IMR-90 (cell line): Measurements from ENCODE around the gene APMAP. TPM values are rescaled to one million over a fixed set of nuclear protein-coding genes. Genes with fewer than 3 reads are reported as not detected.

Experiments
- ATAC-seq: fragments of 200-7000 bp; cut with Tn5 transposase; 2 replicates; pipeline ENCODE4 v1.9.1; 2020; ENCODE audit warnings: low read depth, mild to moderate bottlenecking, moderate library complexity
- BruUV-seq: library from RNA; stranded (reverse); fragments of 400-500 nt; replicated peaks from 2 replicates; lab custom pipeline; 2021; lab: Mats Ljungman, UMichigan
- CTCF ChIA-PET: fragments of 300-600 bp; formaldehyde crosslinking; extraction: SDS; loops from one replicate; lab custom pipeline; 2021; ENCODE audit warnings: antibody characterized with exemption; lab: Yijun Ruan, JAX
- POLR2A ChIA-PET: fragments of 300-600 bp; sonication (Branson Sonifier 250); formaldehyde crosslinking; loops from one replicate; lab custom pipeline; 2022; ENCODE audit warnings: antibody characterized with exemption; ENCODE audit not compliant: unreplicated experiment; lab: Charles Lee
- DNase-seq: peaks from one replicate; pipeline ENCODE4 v3.0.0; 2013
- H2AFZ ChIP-seq: replicated peaks from 2 replicates; pipeline ENCODE3; 2013; ENCODE audit warnings: low read length, mild to moderate bottlenecking; ENCODE audit not compliant: poor library complexity
- H2AK5ac ChIP-seq: 2 replicates; pipeline ENCODE4 v1.6.1; 2013; ENCODE audit warnings: low read depth, low read length, inconsistent platforms
- H2AK9ac ChIP-seq: replicated peaks from 2 replicates; pipeline ENCODE3; 2013; ENCODE audit warnings: mild to moderate bottlenecking, low read depth, low read length, moderate library complexity; ENCODE audit not compliant: poor library complexity
- H2BK120ac ChIP-seq: 2 replicates; pipeline ENCODE4 v1.6.1; 2013; ENCODE audit warnings: low read depth, low read length, inconsistent platforms
- H2BK15ac ChIP-seq: 3 replicates; pipeline ENCODE4 v1.6.1; 2013; ENCODE audit warnings: low read depth, low read length, inconsistent platforms
- H2BK20ac ChIP-seq: 2 replicates; pipeline ENCODE4 v1.6.1; 2013; ENCODE audit warnings: low read depth, mild to moderate bottlenecking, inconsistent platforms, low read length, moderate library complexity
- H2BK5ac ChIP-seq: 2 replicates; pipeline ENCODE4 v1.6.1; 2013; ENCODE audit warnings: mild to moderate bottlenecking, low read depth, low read length, inconsistent platforms; ENCODE audit not compliant: poor library complexity, severe bottlenecking
- H3K14ac ChIP-seq: replicated peaks from 2 replicates; pipeline ENCODE4 v1.6.1; 2013; ENCODE audit warnings: low read depth, low read length, inconsistent platforms
- H3K18ac ChIP-seq: 2 replicates; pipeline ENCODE4 v1.6.1; 2013; ENCODE audit warnings: low read depth, low read length, control low read depth
- H3K23ac ChIP-seq: 2 replicates; pipeline ENCODE4 v1.6.1; 2013; ENCODE audit warnings: low read depth, low read length, inconsistent platforms
- H3K27ac ChIP-seq: 2 replicates; pipeline ENCODE4 v1.5.1; 2013; ENCODE audit warnings: mild to moderate bottlenecking, control low read depth, low read length; ENCODE audit not compliant: insufficient read depth
- H3K27me3 ChIP-seq: 2 replicates; pipeline ENCODE4 v1.6.1; 2013; ENCODE audit warnings: low read length; ENCODE audit not compliant: control insufficient read depth, insufficient read depth
- H3K36me3 ChIP-seq: 2 replicates; pipeline ENCODE4 v1.6.1; 2013; ENCODE audit warnings: low read length, mixed read lengths; ENCODE audit not compliant: control insufficient read depth, insufficient read depth
- H3K4ac ChIP-seq: 2 replicates; pipeline ENCODE4 v1.6.1; 2013; ENCODE audit warnings: low read depth, low read length, inconsistent platforms
- H3K4me1 ChIP-seq: 2 replicates; pipeline ENCODE4 v1.6.1; 2013; ENCODE audit warnings: low read length, mixed read lengths; ENCODE audit not compliant: control insufficient read depth, insufficient read depth
- H3K4me2 ChIP-seq: 2 replicates; pipeline ENCODE4 v1.6.1; 2013; ENCODE audit warnings: low read depth, mild to moderate bottlenecking, control low read depth, low read length, moderate library complexity
- H3K4me3 ChIP-seq: 2 replicates; pipeline ENCODE4 v1.5.1; 2013; ENCODE audit warnings: low read depth, mild to moderate bottlenecking, control low read depth, low read length, moderate library complexity; ENCODE audit not compliant: insufficient read depth
- H3K56ac ChIP-seq: 2 replicates; pipeline ENCODE4 v1.6.1; 2013; ENCODE audit warnings: low read length, inconsistent platforms; ENCODE audit not compliant: insufficient read depth; ENCODE audit errors: extremely low read depth
- H3K79me1 ChIP-seq, 2 experiments: 2 replicates each; pipeline ENCODE4 v1.6.1; 2013; ENCODE audit warnings: low read length in 2 of 2, inconsistent platforms in 1 of 2, low read depth in 1 of 2
- H3K9ac ChIP-seq: 2 replicates; pipeline ENCODE4 v1.6.1; 2013; ENCODE audit warnings: low read depth, low read length, control low read depth
- H3K9me1 ChIP-seq: 2 replicates; pipeline ENCODE4 v1.6.1; 2013; ENCODE audit warnings: low read length, inconsistent platforms; ENCODE audit not compliant: insufficient read depth
- H3K9me3 ChIP-seq: 2 replicates; pipeline ENCODE4 v1.6.1; 2013; ENCODE audit warnings: low read length; ENCODE audit not compliant: control insufficient read depth, insufficient read depth
- H4K20me1 ChIP-seq: 2 replicates; pipeline ENCODE4 v1.6.1; 2013; ENCODE audit warnings: low read length, inconsistent platforms; ENCODE audit not compliant: insufficient read depth
- H4K5ac ChIP-seq: 2 replicates; pipeline ENCODE4 v1.6.1; 2013; ENCODE audit warnings: mild to moderate bottlenecking, low read depth, low read length, control low read depth
- H4K8ac ChIP-seq, 2 experiments: 2 replicates each; pipeline ENCODE4 v1.6.1; 2013; ENCODE audit warnings: low read depth in 2 of 2, low read length in 2 of 2, control low read depth in 1 of 2, inconsistent platforms in 1 of 2
- H4K91ac ChIP-seq: 2 replicates; pipeline ENCODE4 v1.6.1; 2013; ENCODE audit warnings: low read depth, low read length, inconsistent platforms; ENCODE audit not compliant: insufficient read depth
- CEBPB ChIP-seq: IDR thresholded peaks from 2 replicates; pipeline ENCODE4 v1.6.1; 2012; ENCODE audit warnings: low read depth, low read length, improper control_type of control experiment
- RCOR1 ChIP-seq: IDR thresholded peaks from 2 replicates; pipeline ENCODE4 v1.6.1; 2012; ENCODE audit warnings: mild to moderate bottlenecking, low read length, improper control_type of control experiment; ENCODE audit not compliant: insufficient replicate concordance
- RFX5 ChIP-seq: IDR thresholded peaks from 2 replicates; pipeline ENCODE4 v1.8.0; 2012; ENCODE audit warnings: low read depth, mild to moderate bottlenecking, low read length, moderate library complexity
- WGBS, 2 experiments: methylation state at CpG; one replicate each; pipeline versions ENCODE4 v1.1.5 to v1.1.7; 2013; ENCODE audit warnings: missing lambda C conversion rate in 2 of 2; ENCODE audit not compliant: insufficient read length in 1 of 2; ENCODE audit errors: extremely low coverage in 2 of 2; 5-methylcytosine and 5-hydroxymethylcytosine counted together
- dilution Hi-C: fragments of 300-500 bp; cut with HindIII; formaldehyde crosslinking; loops from one replicate; pipeline ENCODE4 v1.14.3; 2018; ENCODE audit warnings: low sequenced_read_pairs; ENCODE audit not compliant: unreplicated experiment
- in situ Hi-C: fragments of 300-500 bp; cut with MboI; formaldehyde crosslinking; loops from 3 replicates; pipeline ENCODE4 v1.14.3; 2019; ENCODE audit warnings: low sequenced_read_pairs, inconsistent platforms, mixed read lengths
- intact Hi-C: fragments of 100-400 bp; cut with micrococcal nuclease; formaldehyde crosslinking; loops from 2 replicates; pipeline ENCODE4 v1.10.0; 2022
- polyA plus RNA-seq, 3 experiments: library from polyadenylated mRNA; depleted of rRNA; stranded (reverse); fragments of >200 nt; gene quantifications; 2 replicates each; pipeline ENCODE4 v1.2.3, GENCODE V29; 2012; ENCODE audit warnings: low replicate concordance in 1 of 3
- total RNA-seq: library from RNA; depleted of rRNA; stranded (reverse); fragments of >200 nt; gene quantifications from 2 replicates; pipeline ENCODE4 v1.2.3, GENCODE V29; 2012
- TF ChIP-seq, protein P1 (sequence below): fragments of 150-350 bp; IDR thresholded peaks from 2 replicates; pipeline ENCODE4 v1.6.1; 2017; ENCODE audit warnings: mild to moderate bottlenecking, antibody characterized with exemption, low read length, low read depth

Gene APMAP
- total and polyA plus RNA-seq, 2 of the 4 experiments (the other 2 are of a cell fraction): 67.2 to 88.8 TPM

DNA sequence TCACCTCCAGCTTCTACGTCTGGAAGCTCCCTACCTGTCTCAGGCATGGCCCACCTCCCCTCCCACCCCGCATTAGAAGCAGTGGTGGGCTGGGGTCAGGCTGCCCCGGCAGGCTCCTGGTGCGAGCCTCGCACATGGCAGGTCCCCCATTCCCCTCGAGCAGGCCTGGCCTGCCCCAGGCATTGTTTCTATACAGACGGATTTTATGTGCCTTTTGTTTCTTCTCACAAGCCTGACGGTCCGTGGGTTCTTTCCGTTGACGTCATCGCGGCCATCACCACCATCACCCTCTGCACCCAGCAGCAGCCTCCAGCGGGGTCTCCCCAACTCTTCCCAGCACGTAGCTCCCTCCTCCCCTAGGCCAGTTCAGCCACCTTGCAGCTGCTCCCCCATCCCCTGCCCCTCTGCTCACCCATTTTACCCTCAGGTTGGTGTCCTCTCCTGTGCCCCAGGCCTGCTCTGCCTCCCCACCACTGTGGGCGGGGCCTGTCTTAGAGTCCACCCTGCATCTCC is 38.9 kb downstream of the APMAP start:
- dilution Hi-C loops (no loop called here), in situ Hi-C loops (no loop called here), intact Hi-C loops (no loop called here)
- no peak overlapping the region for H3K18ac ChIP-seq
- DNase-seq (no peak), ATAC-seq (no peak)
- H3K56ac ChIP-seq: no peak overlapping the region
- H2AK9ac ChIP-seq: no peak overlapping the region
- CTCF ChIA-PET: no interaction called here
- H4K5ac ChIP-seq: no peak overlapping the region
- no peak overlapping the region for H2AK5ac ChIP-seq
- no peaks in the 10 kb centered on the region for H3K9me3 ChIP-seq
- H3K4me3 ChIP-seq: no peak overlapping the region
- no peak overlapping the region for H2AFZ ChIP-seq
- H3K9me1 ChIP-seq: 0 out of 2 replicates have a peak, but pooled peaks cover 4% of the 10 kb centered on the region
- no peak overlapping the region for H3K23ac ChIP-seq
- H2BK20ac ChIP-seq: no peak overlapping the region
- H3K9ac ChIP-seq: no peak overlapping the region
- no peak for TF ChIP-seq CEBPB
- no peak for TF ChIP-seq RCOR1
- TF ChIP-seq RFX5: no peak
- TF ChIP-seq, protein P1, sequence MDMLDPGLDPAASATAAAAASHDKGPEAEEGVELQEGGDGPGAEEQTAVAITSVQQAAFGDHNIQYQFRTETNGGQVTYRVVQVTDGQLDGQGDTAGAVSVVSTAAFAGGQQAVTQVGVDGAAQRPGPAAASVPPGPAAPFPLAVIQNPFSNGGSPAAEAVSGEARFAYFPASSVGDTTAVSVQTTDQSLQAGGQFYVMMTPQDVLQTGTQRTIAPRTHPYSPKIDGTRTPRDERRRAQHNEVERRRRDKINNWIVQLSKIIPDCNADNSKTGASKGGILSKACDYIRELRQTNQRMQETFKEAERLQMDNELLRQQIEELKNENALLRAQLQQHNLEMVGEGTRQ: no peak
- H3K14ac ChIP-seq: no peak overlapping the region
- H2BK15ac ChIP-seq: no peak overlapping the region
- BruUV-seq: no TSS peak
- H4K8ac ChIP-seq: no peak overlapping the region
- no peaks in the 10 kb centered on the region for H3K79me1 ChIP-seq
- H2BK120ac ChIP-seq: no peak overlapping the region
- WGBS, 2 experiments: 83% methylated on average over 10 of the region's 16 CpGs; no CpG with 5 or more reads in 1 of the 2 experiments
- H3K27me3 ChIP-seq: peaks cover 2% of the 10 kb centered on the region; the same call in 1 of the 2 replicates
- POLR2A ChIA-PET: no interaction called here
- H3K4ac ChIP-seq: no peak overlapping the region
- H3K4me2 ChIP-seq: no peak overlapping the region
- peaks cover 3% of the 10 kb centered on the region; the same call in 1 of the 2 replicates for H3K36me3 ChIP-seq
- no peak overlapping the region for H4K91ac ChIP-seq
- no peak overlapping the region for H3K27ac ChIP-seq
- no peaks in the 10 kb centered on the region; the same call in 1 of the 2 replicates for H4K20me1 ChIP-seq
- no peaks in the 10 kb centered on the region for H3K4me1 ChIP-seq
- H2BK5ac ChIP-seq: no peak overlapping the region
